Esophagus muscularis mucosa (tissue), 4 donors: ENCODE measurements around the gene CDKN2A. TPM values are rescaled to one million over a fixed set of nuclear protein-coding genes. Genes with fewer than 3 reads are reported as not detected.

Source experiments
- DNase-seq: peaks from one replicate; pipeline ENCODE4 v3.0.0-alpha.2; 2017; ENCODE audit errors: extremely low spot score
- H3K27ac ChIP-seq, 4 donors: fragments of 200-600 bp; sonication (generic); replicated peaks in 1 of 4; 1 replicate in 3 of 4; 2 replicates in 1 of 4; pipeline ENCODE4 v1.5.1; 2016 to 2019; ENCODE audit warnings: mild to moderate bottlenecking in 1 of 4
- H3K27me3 ChIP-seq, 4 donors: fragments of 200-600 bp; sonication (generic); one replicate each; pipeline versions ENCODE4 v1.5.1 to v1.6.0; 2016 to 2019
- H3K36me3 ChIP-seq, 4 donors: fragments of 200-600 bp; sonication (generic); one replicate each; pipeline ENCODE4 v1.5.1; 2016 to 2019
- H3K4me1 ChIP-seq, 4 donors: fragments of 200-600 bp; sonication (generic); one replicate each; pipeline ENCODE4 v1.5.1; 2016 to 2019
- H3K4me3 ChIP-seq, 4 donors: fragments of 200-600 bp; sonication (generic); 1 replicate in 2 of 4; 2 replicates in 2 of 4; pipeline ENCODE4 v1.5.1; 2016 to 2019; ENCODE audit warnings: mild to moderate bottlenecking in 4 of 4, moderate library complexity in 1 of 4
- H3K9me3 ChIP-seq, 4 donors: fragments of 200-600 bp; sonication (generic); 1 replicate in 3 of 4; 2 replicates in 1 of 4; pipeline ENCODE4 v1.5.1; 2016 to 2019
- EP300 ChIP-seq: sonication (generic); formaldehyde crosslinking; IDR thresholded peaks from one replicate; pipeline ENCODE4 v1.6.1; 2017; ENCODE audit warnings: antibody characterized with exemption
- POLR2A ChIP-seq: fragments of 450-650 bp; IDR thresholded peaks from one replicate; pipeline ENCODE4 v1.6.1; 2017; ENCODE audit warnings: antibody characterized with exemption, moderate library complexity, mild to moderate bottlenecking, low read depth
- POLR2AphosphoS5 ChIP-seq, 2 donors: sonication (generic); formaldehyde crosslinking; IDR thresholded peaks; one replicate each; pipeline ENCODE4 v1.6.1; 2017; ENCODE audit warnings: antibody characterized with exemption in 2 of 2
- WGBS: methylation state at CpG from one replicate; pipeline ENCODE4 v1.1.5; 2018; 5-methylcytosine and 5-hydroxymethylcytosine counted together
- intact Hi-C: fragments of 100-400 bp; cut with DNase I; formaldehyde crosslinking; loops from one replicate; pipeline ENCODE4 v1.15.1; 2023
- total RNA-seq, 4 donors: library from RNA; depleted of rRNA; stranded (reverse); fragments of >200 nt; gene quantifications; one replicate each; pipeline versions ENCODE4 v1.1.0 to v1.2.1, GENCODE V29; 2016
- TF ChIP-seq, protein P1 (sequence below), 3 experiments: fragments of 200-600 bp in 2 of 3; fragments of 450-650 bp in 1 of 3; sonication (generic) in 2 of 3; IDR thresholded peaks; one replicate each; pipeline ENCODE4 v1.5.1; 2017 to 2019; ENCODE audit warnings: antibody characterized with exemption in 3 of 3, mild to moderate bottlenecking in 2 of 3, moderate library complexity in 1 of 3

The CDKN2A gene
- total RNA-seq, 4 donors from 2014 or later, result 3.1 to 6.0 (median 4.4) TPM

DNA sequence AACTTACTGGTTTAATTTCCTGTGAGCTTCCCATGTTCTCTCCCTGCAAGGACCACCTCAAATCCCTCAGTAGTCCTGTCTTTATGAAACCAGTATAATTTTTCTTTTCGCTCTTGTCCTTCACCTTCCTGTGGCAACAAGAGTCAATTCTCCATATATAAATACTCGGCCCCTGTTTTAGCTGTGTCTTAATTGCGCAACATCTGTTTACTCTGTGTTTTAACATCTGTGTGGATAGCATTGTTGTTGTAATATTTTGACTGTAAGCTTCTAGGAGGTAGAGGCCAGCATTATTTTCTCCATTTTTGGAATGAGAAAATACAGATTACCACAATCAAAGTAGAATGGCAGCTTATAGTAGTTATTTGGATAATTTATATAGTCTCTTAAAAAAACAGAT is 45.1 kb upstream of the CDKN2A start:
- DNase-seq, result no peak
- Histone ChIP-seq H3K4me1 (peaks cover 0 to 17% (median 3%) of the 10 kb centered on the region in 4 donors), H3K36me3 (no peaks in the 10 kb centered on the region), H3K4me3 (no peak overlapping the region), H3K27ac (no peak overlapping the region), H3K9me3 (no peaks in the 10 kb centered on the region), H3K27me3 (no peaks in the 10 kb centered on the region)
- intact Hi-C loops, result loop anchor here (10.0 kb wide), 1 partner anchor 224 kb away; no protein-coding TSS in a partner anchor
- WGBS, result 84% methylated on average over 3 of the region's 3 CpGs
- TF ChIP-seq, protein P1, sequence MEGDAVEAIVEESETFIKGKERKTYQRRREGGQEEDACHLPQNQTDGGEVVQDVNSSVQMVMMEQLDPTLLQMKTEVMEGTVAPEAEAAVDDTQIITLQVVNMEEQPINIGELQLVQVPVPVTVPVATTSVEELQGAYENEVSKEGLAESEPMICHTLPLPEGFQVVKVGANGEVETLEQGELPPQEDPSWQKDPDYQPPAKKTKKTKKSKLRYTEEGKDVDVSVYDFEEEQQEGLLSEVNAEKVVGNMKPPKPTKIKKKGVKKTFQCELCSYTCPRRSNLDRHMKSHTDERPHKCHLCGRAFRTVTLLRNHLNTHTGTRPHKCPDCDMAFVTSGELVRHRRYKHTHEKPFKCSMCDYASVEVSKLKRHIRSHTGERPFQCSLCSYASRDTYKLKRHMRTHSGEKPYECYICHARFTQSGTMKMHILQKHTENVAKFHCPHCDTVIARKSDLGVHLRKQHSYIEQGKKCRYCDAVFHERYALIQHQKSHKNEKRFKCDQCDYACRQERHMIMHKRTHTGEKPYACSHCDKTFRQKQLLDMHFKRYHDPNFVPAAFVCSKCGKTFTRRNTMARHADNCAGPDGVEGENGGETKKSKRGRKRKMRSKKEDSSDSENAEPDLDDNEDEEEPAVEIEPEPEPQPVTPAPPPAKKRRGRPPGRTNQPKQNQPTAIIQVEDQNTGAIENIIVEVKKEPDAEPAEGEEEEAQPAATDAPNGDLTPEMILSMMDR (IDR thresholded peaks at IDR 0.05), result no peak
- TF ChIP-seq EP300 (no peak), POLR2AphosphoS5 (IDR thresholded peaks at IDR 0.05) (no peak), POLR2A (no peak)

DNA sequence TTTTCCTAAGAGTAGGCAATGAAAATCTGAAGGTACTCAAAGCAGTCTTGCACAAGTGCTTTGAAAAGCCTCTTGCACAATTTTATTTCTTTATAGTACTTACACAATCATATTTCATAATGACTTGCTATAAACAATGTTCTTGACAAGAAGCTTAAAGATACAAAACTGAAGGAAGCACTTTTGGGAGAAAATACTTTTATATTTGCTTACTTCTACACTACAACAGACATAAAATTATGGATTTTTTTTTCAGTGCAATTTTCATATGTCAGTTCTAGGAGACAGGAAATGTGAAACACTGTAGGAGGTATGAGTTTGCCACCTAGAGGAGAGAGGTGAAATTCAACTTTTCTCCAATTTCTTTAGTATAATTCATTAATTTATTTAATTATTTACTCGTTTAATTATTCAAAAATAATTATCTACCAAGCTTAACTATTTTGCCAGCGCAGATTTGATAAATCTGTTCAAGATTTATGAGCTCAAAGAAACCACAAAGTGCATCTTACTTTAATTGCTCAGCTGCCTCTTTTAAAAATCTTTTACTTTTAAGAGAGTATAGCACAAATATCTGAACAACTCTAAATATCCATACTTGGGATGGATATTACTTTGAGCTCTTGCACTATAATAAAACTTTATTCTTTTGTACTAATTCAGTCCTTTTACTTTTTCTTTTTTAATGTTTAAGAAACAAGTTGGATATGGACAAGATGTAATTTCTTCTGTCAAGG is 43.9 kb upstream of the CDKN2A start:
- Histone ChIP-seq H3K36me3 (no peaks in the 10 kb centered on the region), H3K9me3 (no peaks in the 10 kb centered on the region), H3K4me1 (peaks cover 0 to 17% (median 3%) of the 10 kb centered on the region in 4 donors), H3K27ac (no peak overlapping the region), H3K4me3 (no peak overlapping the region), H3K27me3 (no peaks in the 10 kb centered on the region)
- 30% methylated on average over 2 of the region's 2 CpGs for WGBS
- TF ChIP-seq POLR2A (no peak), EP300 (no peak), POLR2AphosphoS5 (IDR thresholded peaks at IDR 0.05) (no peak)
- TF ChIP-seq, protein P1 (IDR thresholded peaks at IDR 0.05), result peak; percentile 35 to 49 (median 48)
- intact Hi-C loops, result loop anchor here (10.0 kb wide), 1 partner anchor 223 kb away; no protein-coding TSS in a partner anchor
- no peak for DNase-seq

DNA sequence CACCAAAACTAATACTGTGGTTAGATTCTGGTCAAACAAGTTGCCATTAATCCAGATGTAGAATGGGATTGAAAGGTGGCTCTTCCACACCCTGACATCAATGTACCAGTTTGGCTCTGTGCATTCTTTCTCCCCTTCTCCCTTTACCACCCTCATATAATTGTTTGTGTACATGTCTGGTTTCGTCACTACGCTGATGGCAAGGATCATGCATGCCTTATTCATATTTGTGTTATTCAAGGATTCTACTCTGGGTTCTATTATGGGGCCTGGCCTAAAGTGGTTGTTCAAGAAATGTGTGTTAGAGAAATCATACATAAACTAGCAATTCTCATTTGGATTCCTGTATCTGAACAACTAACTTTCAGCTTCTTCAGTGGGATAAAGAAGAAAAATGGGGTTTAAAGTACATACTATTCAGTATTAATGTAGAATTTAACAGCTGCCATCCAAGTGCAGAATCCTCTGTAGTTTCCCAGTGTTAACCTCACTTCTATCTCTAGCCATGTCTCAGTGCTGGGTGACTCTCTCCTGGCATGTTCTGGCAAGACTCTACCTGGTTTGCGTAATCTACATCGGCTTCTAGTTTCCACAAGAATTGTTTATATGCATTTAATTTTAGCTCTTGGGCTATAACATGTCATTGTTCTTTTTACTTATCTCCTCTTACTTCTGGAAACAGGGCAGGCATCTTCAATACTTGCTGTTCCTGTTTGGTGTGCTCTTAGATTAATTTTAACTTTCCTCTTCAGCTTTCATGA is 42.9 kb upstream of the CDKN2A start:
- no peak for TF ChIP-seq POLR2AphosphoS5 (IDR thresholded peaks at IDR 0.05)
- no peak for TF ChIP-seq POLR2A
- H3K27me3 ChIP-seq, result no peaks in the 10 kb centered on the region
- intact Hi-C loops, result loop anchor here (10.0 kb wide), 1 partner anchor 222 kb away; no protein-coding TSS in a partner anchor
- H3K4me1 ChIP-seq, result peaks cover 0 to 17% (median 3%) of the 10 kb centered on the region in 4 donors
- no peaks in the 10 kb centered on the region for H3K9me3 ChIP-seq
- H3K27ac ChIP-seq, result no peak overlapping the region
- DNase-seq, result no peak
- no peak overlapping the region for H3K4me3 ChIP-seq
- H3K36me3 ChIP-seq, result no peaks in the 10 kb centered on the region
- WGBS, result 87% methylated on average over 4 of the region's 4 CpGs

DNA sequence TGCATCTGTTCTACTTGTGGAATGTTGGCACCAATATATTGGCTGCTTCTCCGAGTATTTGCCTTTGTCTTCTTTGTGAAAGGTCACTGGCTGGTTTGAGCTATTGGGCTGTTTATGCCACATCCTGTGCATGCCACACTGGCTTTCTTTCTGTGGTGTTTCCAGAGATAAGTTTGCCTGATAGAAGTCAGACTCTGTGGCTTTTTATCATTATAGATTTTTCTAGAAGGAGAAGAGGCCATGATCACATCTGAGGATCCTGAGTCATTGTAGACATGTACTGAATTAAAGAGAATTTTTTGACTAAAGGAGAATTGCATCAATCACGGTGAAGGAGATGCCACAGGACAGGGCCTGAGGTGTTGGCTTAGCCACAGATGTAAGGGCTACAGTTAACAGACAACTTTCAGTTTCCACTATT is 41.4 kb upstream of the CDKN2A start:
- no peaks in the 10 kb centered on the region for H3K27me3 ChIP-seq
- DNase-seq, result no peak
- H3K4me3 ChIP-seq, result no peak overlapping the region
- no peaks in the 10 kb centered on the region for H3K9me3 ChIP-seq
- no peak overlapping the region for H3K27ac ChIP-seq
- WGBS, result 85% methylated on average over 2 of the region's 2 CpGs
- no peak for TF ChIP-seq EP300
- TF ChIP-seq POLR2A, result no peak
- TF ChIP-seq, protein P1 (IDR thresholded peaks at IDR 0.05), result no peak
- TF ChIP-seq POLR2AphosphoS5 (IDR thresholded peaks at IDR 0.05), result no peak
- intact Hi-C loops, result loop anchor here (10.0 kb wide), 1 partner anchor 221 kb away; no protein-coding TSS in a partner anchor
- H3K4me1 ChIP-seq, result peaks cover 0 to 17% (median 3%) of the 10 kb centered on the region in 4 donors
- no peaks in the 10 kb centered on the region for H3K36me3 ChIP-seq
